SKM-1 (cell line): Measurements from ENCODE around the gene NRAP.

Experiments
- DNase-seq: peaks from one replicate; lab custom pipeline; 2025; ENCODE audit not compliant: unreplicated experiment; lab: John Stamatoyannopoulos, UW

NRAP gene

DNA sequence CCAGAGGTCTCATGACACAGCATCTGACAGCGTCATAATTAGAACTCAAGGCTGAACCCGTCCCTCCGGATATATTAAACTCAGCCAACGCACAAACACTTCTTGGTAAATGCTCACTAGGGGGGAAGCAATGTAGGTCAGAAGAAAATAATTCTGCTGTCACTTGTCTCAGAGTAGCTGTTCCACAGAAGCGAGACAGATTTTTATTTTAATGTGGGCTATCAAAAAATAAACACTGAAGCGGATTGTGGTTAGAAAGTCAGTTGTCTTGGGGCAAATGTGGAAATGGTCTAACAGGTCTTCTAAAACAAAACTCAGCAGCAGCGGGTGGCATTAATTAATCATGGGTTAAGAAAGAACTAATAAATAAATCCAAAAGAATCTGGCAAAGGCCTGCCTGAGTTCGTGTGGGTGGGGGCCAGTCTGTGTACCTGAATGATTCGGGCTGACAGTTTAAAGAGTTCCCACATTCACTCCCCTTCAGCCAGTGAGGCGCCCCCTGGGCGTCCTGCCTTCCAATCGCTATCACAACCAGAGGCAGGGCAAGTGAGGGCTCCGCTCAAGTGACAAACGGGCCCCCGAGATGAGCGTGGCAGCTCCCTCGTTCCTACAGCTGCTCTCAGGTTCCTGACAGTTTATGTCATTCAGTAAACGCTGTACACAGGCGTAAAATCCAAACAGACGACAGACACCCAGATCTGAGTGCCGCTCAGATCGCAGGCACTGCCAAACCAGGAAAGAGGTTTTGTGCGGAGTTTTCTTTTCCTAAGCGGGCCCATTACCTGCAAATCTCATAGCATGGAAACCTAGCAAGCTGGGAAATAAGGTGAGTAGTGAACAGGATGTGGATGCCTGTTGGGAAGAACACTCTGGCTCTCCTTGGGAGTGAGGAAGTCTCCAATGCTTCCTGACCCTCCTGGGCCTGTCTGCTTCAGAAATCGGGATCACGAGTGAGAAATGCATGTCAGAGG lies 52.9 kb downstream of the NRAP start:
- no peak for DNase-seq

DNA sequence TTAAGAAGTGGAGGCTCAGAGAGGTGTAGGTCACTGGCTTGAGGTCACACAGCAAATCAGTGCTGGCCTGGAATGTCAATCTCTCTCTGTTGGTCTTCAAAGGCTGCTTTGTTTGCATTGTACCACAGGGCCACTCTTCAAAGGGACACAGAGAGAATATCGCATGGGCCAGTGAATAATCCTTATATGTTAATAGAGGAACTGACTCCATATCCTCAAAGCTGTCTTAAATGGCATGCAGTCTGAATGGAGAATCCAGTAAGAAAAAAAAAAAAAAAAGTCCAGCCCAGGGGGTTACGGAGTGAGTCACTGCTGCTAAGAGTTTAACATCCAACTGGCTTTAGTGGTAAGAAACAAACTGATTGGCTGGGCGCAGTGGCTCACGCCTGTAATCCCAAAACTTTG lies 54.1 kb downstream of the NRAP start:
- DNase-seq = no peak

DNA sequence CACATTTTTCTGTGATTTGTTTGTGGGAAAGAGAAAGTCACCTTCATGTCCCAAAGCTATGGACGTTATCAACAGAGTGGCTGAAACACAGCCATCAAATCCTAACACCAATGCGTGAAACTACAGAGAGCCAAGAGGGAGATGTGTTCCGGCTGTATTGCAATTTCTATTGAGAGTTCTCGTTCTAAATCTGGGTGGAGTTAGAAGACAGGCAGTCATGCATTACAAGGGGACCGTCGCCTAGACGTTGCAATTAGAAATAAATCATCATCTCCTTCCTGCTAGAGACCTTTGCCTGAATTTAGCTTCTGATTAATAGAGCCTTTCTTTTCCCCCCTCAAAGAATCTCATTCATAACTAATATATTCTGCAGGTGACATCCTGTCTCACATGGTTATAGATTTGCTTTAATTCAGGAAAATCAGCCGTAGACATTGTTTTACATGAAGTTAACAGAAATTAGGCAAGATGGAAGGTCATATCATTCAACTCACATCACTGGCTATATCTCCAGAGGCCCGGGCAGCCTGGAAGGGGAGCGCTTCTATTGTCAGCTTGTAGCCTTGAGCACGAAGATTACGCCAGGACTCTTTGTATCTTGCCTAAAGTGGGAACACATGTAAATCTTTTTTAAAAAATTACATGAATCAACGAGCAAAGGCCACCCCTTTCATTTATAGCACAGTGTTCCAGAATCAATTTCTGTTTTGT lies 58.4 kb downstream of the NRAP start:
- DNase-seq = no peak

DNA sequence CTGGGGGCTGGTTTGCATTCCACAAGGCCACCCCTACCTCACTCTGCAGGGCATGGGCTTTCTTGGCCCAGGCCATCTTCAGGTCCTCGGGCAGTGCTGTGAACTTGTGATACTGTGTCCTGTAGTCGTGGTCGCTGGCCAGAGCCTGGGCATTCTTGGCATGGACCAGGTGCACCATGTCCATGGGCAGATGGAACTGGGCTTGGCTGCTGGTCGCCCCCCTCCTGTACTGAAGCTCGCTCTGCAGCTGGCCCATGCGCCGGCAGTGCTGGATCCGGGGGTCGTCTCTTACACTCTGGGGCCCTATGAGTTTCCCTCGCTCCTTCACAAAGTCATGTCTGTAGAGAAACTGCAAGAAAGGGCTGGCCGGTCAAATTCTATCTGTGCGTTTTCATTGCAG lies 59.3 kb downstream of the NRAP start:
- no peak for DNase-seq

DNA sequence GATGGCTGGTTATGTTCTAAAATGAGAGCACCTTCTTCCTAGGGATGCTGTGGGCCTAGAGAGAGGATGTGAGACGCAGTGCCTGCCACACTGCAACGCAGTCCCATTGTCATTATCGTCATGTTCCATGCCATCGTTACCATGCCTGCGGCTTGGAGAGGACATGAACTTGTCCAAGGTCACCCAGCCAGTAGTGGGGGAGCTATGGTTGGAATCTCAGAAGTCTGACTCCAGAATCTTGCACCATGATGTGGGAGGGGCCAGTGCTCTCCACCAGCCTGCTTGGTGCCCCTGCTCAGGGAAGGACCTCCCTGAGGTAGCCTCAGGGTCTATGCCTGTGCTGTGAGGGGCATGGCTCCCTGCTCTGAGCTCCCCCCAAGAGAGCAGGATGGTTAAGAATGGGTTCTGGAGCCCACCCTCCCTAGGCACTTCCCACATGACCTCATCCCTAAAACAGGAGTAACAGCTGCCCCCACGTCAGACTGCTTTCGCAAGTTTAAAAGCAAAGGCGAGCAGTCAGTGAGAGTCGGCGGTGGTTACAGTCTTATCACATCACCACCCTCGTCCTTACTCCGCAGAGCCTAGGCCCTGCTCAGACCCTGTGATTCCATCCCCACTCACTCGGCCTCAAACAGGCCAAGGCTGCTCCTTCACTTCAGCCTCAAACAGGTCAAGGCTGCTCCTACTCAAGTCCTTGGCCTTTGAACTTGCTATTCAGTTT lies 60.6 kb downstream of the NRAP start:
- DNase-seq = no peak

DNA sequence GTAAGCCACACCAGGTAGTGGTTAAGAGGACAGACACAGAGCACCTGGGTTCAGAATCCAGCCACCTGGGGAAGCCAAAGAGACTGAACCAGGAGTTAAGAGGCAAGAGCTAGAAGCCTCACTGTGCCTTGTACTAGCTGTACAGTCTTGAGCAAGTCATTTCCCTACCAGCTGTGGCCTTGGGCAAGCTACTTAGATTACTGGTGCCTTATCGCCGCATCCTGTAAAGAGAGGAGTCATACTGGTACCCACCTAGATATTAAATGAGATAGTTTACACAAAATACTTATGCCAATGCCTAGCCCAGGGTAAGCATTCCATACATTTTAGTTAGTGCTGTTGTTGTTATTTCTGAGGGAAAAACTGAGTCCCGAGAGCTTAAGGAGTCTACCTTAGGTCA lies 63.3 kb downstream of the NRAP start:
- DNase-seq = no peak

DNA sequence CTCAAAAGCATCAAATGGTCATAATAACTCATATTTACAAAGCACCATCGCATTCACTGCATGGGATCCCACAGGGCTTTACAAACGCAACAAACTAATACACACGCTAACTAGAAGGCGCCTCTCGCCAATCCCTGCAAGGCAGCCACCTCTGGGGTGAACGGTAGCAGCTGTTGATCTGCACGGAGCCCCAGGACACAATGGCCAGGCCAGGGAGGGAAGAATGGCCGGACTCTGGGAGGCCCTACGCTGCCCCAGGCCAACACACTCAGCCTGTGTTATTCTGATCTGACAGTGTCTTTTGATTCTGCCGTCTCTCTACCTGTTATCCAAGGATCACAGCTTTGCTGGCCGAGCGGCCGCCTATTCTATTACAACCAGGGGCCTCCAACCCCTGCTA lies 69.2 kb downstream of the NRAP start:
- no peak for DNase-seq

DNA sequence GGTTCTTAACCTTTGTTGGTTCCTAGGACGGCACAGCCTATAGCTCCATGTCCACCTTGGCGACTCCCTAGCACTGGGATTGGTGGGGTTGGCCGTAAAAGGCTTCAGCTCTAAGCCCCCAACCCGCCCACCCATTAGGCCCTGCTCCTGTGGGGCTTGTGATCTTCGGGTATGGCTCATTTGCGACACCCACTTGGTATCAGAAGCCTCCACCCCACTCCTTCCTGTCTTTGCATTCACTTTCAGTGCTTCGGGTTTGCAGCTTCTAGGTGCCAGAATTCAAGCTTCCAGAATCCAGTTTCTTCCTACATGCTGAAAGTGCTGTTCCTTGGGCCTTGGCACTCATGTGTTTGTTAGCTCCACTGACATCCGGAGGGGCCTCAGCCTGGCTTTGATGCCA lies 71.5 kb downstream of the NRAP start:
- DNase-seq = no peak

DNA sequence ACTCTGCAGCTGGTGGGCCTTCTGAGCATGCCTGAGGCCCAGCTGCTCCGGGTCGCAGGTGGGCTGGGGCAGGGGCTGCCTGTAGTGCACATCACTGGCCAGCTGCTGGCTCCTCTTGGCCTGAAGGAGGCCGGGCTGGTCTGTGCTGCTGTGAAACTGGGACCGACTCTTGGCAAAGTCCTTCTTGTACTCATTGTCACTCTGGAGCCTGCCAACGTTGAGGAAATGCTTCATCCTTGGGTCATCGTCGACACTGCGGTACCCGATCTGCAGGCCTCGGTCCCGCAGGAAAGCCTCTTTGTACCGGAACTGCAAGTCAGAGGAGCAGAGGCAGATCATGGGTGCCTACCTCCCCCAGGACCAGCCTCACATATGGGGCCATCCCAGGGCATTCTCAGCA lies 73.3 kb downstream of the NRAP start:
- DNase-seq = no peak

DNA sequence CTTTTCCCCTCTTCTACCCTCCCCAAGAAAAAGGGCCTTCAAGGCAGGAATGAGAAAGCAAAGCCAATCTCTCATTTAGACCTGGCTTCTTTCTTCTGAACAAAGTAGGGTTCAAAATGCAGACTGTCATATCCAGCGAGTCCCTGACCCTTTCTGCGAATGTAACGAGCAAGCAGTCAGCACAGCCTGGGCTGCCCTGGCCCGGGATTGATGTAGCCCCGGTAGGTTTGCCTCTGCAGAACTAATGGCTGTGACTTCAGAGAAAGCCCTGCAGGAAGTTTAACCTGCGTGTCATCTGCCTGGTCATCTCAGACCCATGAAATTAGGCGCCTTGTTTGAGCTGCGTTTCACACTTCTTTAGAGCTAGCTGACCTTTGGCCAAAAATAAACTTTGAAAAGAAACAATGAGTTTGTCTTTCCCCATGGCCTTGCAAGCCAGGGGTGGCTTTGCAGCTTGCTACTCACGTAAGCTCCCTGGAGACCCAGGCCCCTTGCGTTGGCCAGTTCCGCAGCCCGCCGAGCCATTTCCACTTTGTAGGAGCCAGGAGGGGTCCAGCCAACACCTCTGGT lies 74.6 kb downstream of the NRAP start:
- DNase-seq = no peak

DNA sequence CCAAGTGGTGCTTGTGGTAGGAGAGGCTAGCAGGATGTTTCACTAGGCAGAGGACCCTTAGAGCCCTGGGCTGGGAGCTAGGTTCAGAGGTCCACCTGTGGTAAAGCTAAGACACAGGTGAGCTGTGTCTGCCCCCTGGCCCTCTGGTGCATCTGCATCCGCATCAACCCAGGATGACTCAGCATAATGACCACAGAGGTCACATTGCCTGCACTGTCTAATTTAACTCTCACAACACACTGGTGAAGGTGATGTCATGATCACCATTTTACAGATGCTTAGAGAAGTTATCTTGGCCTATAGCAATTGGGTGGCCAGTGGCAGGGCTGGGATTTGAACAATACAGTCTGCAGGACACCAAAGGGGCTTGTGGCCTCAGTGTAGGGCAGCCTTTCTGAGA lies 77.9 kb downstream of the NRAP start:
- DNase-seq = no peak

DNA sequence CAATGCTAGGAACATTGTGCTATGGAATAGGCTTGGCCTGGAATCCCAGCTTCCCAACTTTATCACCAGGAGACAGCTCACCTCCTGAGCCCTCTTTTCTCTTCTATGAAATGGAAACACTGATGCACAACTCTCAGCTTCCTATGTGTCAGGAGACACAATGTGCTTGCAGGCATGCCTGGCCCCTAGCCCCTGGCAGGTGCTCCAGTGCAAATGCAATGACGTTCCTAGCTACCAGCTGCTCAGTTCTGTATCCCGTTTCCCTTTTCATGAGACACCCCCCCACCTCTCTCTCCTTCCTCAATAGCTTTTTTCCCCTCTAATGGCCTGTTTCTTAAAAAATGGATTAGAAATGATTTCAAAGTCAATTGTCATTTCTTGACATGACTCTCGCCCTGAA lies 80.3 kb downstream of the NRAP start:
- DNase-seq = no peak

DNA sequence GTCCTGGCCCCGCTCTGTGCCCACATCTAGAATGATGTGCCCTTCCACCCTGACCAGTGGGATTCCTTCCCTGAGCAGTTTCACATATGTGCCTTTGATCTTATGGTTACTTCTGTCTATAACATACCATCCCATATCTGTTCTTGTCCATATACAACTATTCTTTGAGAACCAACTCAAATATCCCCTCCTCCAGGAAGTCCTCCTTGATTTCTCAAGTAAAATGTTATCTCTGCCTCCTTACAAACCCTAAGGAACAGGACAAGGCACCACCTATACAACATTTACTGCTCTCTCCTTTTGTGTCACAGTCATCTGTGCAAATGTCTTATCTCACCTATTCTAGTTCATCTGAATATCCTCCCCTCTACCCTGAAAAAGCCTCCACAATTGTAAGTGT lies 82.7 kb downstream of the NRAP start:
- no peak for DNase-seq

DNA sequence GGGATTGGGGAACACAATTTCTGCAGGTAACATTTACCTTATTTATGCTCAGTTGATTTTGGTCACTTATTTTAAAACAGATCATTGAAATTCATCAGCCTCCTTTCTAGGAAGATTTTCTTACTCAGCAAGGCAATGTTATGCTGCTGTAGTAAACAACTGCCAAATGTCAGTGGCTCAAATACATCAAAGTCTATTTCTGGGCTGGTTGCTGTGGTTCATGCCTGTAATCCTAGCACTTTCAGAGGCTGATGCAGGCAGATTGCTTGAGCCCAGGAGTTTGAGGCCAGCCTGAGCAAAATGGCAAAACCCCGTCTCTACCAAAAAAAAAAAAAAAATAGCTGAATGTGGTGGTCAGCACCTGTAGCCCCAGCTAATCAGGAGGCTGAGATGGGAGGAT lies 85.1 kb downstream of the NRAP start:
- DNase-seq = no peak

DNA sequence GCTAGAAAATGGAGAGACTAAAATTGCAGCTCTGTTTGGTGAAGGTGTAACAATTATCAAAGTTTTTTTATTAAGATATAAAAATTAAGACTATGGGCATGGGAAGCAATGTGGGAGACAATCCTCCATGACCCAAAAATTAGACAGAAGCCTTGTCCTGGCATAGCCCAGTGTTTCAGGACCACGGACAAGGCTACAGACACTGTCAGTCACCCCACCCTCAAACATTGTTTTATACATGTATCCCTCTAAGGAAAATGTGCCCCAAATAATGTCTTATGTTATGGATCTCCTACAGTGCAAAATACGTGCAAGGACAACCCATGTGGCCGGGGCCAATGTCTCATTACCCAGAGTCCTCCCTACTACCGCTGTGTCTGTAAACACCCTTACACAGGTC lies 87.0 kb downstream of the NRAP start:
- DNase-seq = no peak

DNA sequence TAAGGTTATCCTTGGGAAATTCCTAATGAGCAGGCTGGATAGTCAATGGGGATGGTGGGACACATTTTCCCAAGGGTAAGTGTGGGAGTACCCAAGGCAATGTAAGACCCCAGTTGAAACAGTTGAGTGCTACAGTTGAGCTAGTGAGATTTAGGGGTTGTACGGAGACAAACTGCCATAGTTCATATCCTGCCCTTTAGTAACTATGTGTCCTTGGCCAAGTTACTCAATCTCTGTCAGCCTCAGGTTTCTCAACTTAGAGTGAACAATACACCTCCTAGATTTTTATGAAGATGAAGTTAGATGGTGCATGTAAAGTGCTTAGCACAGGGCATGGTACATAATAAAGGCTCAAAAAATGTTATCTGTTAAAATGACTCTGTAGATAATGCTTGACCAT lies 90.5 kb downstream of the NRAP start:
- no peak for DNase-seq

DNA sequence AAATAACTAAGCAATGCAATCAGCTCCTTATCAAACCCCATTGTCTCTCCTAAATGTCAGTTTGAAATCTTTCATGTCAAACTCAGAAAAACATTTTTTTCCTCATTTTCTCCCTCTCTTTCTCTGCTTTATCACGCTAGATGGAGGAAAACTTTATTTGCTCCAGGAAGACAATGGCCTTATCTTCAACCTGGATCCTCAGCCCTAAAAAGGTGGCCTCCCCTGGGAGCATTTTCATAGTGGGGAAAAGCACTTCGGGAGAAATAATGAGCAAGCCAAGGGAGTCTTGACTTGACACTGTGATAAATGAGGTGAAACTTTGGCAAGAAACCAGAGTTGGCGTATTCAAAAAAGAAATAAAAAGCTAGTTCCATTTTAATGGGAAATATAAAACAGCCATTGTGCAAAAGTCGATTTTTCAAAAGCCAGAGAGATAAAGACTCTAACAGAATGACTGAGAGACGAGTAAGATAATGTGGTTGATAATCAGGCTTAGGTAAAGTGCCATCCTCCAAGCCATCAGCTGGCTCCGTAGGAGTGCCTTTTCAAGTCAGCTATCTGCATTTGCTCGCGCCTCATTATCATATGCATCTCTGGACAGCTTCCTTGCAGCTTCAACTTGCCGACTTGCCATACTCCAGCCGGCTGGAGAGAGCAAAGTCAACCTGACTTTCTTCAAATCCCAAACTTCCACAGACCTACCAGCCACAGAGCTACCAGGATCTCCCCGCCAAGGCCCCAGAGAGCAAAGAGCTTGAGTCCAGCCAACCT lies 91.1 kb downstream of the NRAP start:
- no peak for DNase-seq

DNA sequence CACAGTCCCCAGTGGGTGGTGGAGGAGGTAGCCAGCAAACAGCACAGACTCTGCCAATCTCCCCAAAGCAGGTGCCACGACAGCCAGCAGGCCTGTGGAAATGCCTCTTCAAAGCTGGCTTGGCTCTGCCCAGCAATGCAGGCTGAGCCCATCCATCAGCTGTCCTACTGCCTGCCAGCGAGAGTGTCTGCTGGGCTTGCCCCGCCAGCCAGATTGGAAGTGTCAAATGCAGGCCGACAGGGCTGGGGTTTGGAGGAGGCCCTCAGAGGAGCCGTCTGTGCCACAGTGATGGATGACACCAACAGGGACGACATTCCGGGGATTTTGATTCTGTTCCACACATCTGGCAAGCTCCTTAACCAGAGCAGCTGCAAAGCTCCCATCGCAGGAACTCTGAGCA lies 94.3 kb downstream of the NRAP start:
- DNase-seq = no peak

DNA sequence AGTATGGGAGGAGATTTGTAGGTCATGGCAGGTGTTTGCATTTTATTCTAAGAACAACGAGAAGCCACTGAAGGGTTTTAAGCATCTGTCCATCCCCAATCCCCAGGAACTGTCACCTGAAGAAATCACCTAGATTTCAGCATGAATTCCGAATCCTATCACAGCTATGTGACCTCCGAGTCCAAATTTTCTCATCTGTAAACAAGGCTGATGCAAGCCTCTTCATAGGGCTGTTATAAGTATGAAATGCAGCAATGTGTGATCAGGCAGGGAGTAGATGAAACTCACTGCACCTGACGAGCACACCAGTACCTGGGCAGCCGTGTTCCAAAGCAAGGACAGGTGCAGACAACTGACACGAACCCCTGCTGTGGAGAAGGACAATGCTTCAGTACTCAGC lies 97.0 kb downstream of the NRAP start:
- DNase-seq = no peak

DNA sequence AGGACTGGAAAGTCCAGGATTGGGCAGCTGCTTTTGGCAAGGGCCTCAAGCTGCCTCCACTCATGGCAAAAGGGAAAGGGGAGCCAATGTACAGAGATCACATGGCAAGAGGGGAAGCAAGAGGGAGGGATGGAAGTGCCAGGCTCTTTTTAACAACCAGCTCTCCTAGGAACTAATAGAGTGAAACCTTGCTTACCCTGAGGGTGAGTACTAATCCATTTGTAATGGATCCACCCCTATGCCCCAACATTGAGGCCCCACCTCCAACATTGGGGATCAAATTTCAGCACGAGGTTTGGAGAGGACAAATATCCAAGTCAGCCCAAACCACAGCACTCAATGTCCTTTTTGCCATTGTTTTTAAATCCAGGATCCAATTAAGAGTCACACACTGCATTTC lies 98.5 kb downstream of the NRAP start:
- DNase-seq = no peak
